ENCODE measurements around the gene KLF12.

- TF ChIP-seq POLR2AphosphoS5 (IDR thresholded peaks at IDR 0.05; ENCODE audit: low read depth, low read length) (no peak), POLR2A (IDR thresholded peaks at IDR 0.05; ENCODE audit: low read depth, low read length) (no peak), TAF1 (IDR thresholded peaks at IDR 0.05; ENCODE audit: low read depth, low read length) (no peak), SPI1 (IDR thresholded peaks at IDR 0.05; ENCODE audit: low read depth, low read length) (no peak)
These were observed at the start of gene KLF12 for GRCh38 chr13:74134221-74134776.

Measured in GM12891 (cell line).